Measurements from ENCODE around the gene TTLL1.
"Not testable (repeated sequence)": the region's sequence is repeated elsewhere in the genome, so short reads cannot be mapped to it uniquely, and the experiment has no call there.

The TTLL1 gene

GRCh38 chr22:43106302-43106701 lies 17.1 kb upstream of the TTLL1 start:
- no peaks in the 10 kb centered on the region; the same call in 1 of the 2 replicates for H3K36me3 ChIP-seq (ENCODE audit: insufficient read depth, low read length)
- no peaks in the 10 kb centered on the region for H3K27me3 ChIP-seq (ENCODE audit: insufficient read depth, low read length)
- H3K9ac ChIP-seq (ENCODE audit: low read length), result no peak overlapping the region
- H4K20me1 ChIP-seq (ENCODE audit: insufficient read depth, low read length), result no peaks in the 10 kb centered on the region
- no peaks in the 10 kb centered on the region for H3K9me3 ChIP-seq (ENCODE audit: low read length)
- no peak overlapping the region for H3K27ac ChIP-seq (ENCODE audit: low read depth, low read length, poor library complexity, severe bottlenecking)
- peaks cover under 1% of the 10 kb centered on the region; the same call in 1 of the 2 replicates for H3K79me2 ChIP-seq (ENCODE audit: insufficient read depth, low read length)
- no peaks in the 10 kb centered on the region for H3K9me2 ChIP-seq (ENCODE audit: low read depth, low read length)
- H2AFZ ChIP-seq (ENCODE audit: low read length), result no peak overlapping the region
- no peak overlapping the region for H3K4me3 ChIP-seq (ENCODE audit: low read depth, low read length, poor library complexity, severe bottlenecking)
- H3K4me1 ChIP-seq (ENCODE audit: insufficient read depth, low read length, severe bottlenecking), result peaks cover 18% of the 10 kb centered on the region
- no peak overlapping the region for H3K4me2 ChIP-seq (ENCODE audit: low read length)
- H3F3A ChIP-seq (ENCODE audit: insufficient read depth, low read length), result no peaks in the 10 kb centered on the region
- TF ChIP-seq EZH2 (IDR thresholded peaks at IDR 0.05; ENCODE audit: borderline replicate concordance, low read length) (no peak), CTCF (IDR thresholded peaks at IDR 0.05; ENCODE audit: low read length) (no peak)

GRCh38 chr22:43104950-43105349 lies 15.8 kb upstream of the TTLL1 start:
- H3K27me3 ChIP-seq (ENCODE audit: insufficient read depth, low read length); H3K36me3 ChIP-seq (ENCODE audit: insufficient read depth, low read length); H3F3A ChIP-seq (ENCODE audit: insufficient read depth, low read length); H2AFZ ChIP-seq (ENCODE audit: low read length); H3K4me2 ChIP-seq (ENCODE audit: low read length); H3K27ac ChIP-seq (ENCODE audit: low read depth, low read length, poor library complexity, severe bottlenecking); H3K4me3 ChIP-seq (ENCODE audit: low read depth, low read length, poor library complexity, severe bottlenecking); H3K9me2 ChIP-seq (ENCODE audit: low read depth, low read length); H3K9ac ChIP-seq (ENCODE audit: low read length); H4K20me1 ChIP-seq (ENCODE audit: insufficient read depth, low read length); H3K9me3 ChIP-seq (ENCODE audit: low read length); H3K79me2 ChIP-seq (ENCODE audit: insufficient read depth, low read length): not testable (repeated sequence)
- peaks cover 13% of the 10 kb centered on the region for H3K4me1 ChIP-seq (ENCODE audit: insufficient read depth, low read length, severe bottlenecking)

GRCh38 chr22:43104056-43104625 lies 14.9 kb upstream of the TTLL1 start:
- not testable (repeated sequence) for H4K20me1 ChIP-seq (ENCODE audit: insufficient read depth, low read length)

GRCh38 chr22:43101306-43101705 lies 12.1 kb upstream of the TTLL1 start:
- no peak overlapping the region for H3K27ac ChIP-seq (ENCODE audit: low read depth, low read length, poor library complexity, severe bottlenecking)
- H2AFZ ChIP-seq (ENCODE audit: low read length), result no peak overlapping the region
- no peaks in the 10 kb centered on the region for H4K20me1 ChIP-seq (ENCODE audit: insufficient read depth, low read length)
- no peaks in the 10 kb centered on the region for H3F3A ChIP-seq (ENCODE audit: insufficient read depth, low read length)
- no peak overlapping the region for H3K4me2 ChIP-seq (ENCODE audit: low read length)
- TF ChIP-seq EZH2 (IDR thresholded peaks at IDR 0.05; ENCODE audit: borderline replicate concordance, low read length) (no peak), CTCF (IDR thresholded peaks at IDR 0.05; ENCODE audit: low read length) (no peak)
- no peak overlapping the region for H3K9ac ChIP-seq (ENCODE audit: low read length)
- H3K79me2 ChIP-seq (ENCODE audit: insufficient read depth, low read length), result no peaks in the 10 kb centered on the region
- H3K36me3 ChIP-seq (ENCODE audit: insufficient read depth, low read length), result peaks cover 2% of the 10 kb centered on the region; the same call in 1 of the 2 replicates
- peaks cover 7% of the 10 kb centered on the region; the same call in 1 of the 2 replicates for H3K9me3 ChIP-seq (ENCODE audit: low read length)
- no peaks in the 10 kb centered on the region for H3K9me2 ChIP-seq (ENCODE audit: low read depth, low read length)
- H3K27me3 ChIP-seq (ENCODE audit: insufficient read depth, low read length), result no peaks in the 10 kb centered on the region
- peaks cover 12% of the 10 kb centered on the region for H3K4me1 ChIP-seq (ENCODE audit: insufficient read depth, low read length, severe bottlenecking)
- no peak overlapping the region for H3K4me3 ChIP-seq (ENCODE audit: low read depth, low read length, poor library complexity, severe bottlenecking)

More at GRCh38 chr22:43104056-43104625, 14.9 kb upstream of the TTLL1 start:
- H3K9me2 ChIP-seq (ENCODE audit: low read depth, low read length); H3K27me3 ChIP-seq (ENCODE audit: insufficient read depth, low read length); H3K36me3 ChIP-seq (ENCODE audit: insufficient read depth, low read length); H3K9me3 ChIP-seq (ENCODE audit: low read length); H3F3A ChIP-seq (ENCODE audit: insufficient read depth, low read length); H3K4me3 ChIP-seq (ENCODE audit: low read depth, low read length, poor library complexity, severe bottlenecking); H2AFZ ChIP-seq (ENCODE audit: low read length); H3K4me2 ChIP-seq (ENCODE audit: low read length); H3K9ac ChIP-seq (ENCODE audit: low read length); H3K27ac ChIP-seq (ENCODE audit: low read depth, low read length, poor library complexity, severe bottlenecking); H3K79me2 ChIP-seq (ENCODE audit: insufficient read depth, low read length): not testable (repeated sequence)
- H3K4me1 ChIP-seq (ENCODE audit: insufficient read depth, low read length, severe bottlenecking), result peaks cover 12% of the 10 kb centered on the region

Measured in OCI-LY1 (cell line).